Endothelial cell (in vitro differentiated cells): ENCODE data around the gene NF1. TPM values are rescaled to one million over a fixed set of nuclear protein-coding genes. Genes with fewer than 3 reads are reported as not detected.

Experiments
- DNase-seq: peaks from one replicate; pipeline ENCODE4 v3.0.0; 2021; ENCODE audit warnings: low spot score
- H3K27ac Mint-ChIP-seq: one replicate; pipeline ENCODE4 v1.8.0; 2021; ENCODE audit warnings: mixed read lengths, inconsistent platforms; ENCODE audit not compliant: unreplicated experiment
- H3K27me3 Mint-ChIP-seq: one replicate; pipeline ENCODE4 v1.8.0; 2021; ENCODE audit warnings: mild to moderate bottlenecking, moderate library complexity, mixed read lengths, inconsistent platforms; ENCODE audit not compliant: unreplicated experiment
- H3K36me3 Mint-ChIP-seq: one replicate; pipeline ENCODE4 v1.8.0; 2021; ENCODE audit warnings: mild to moderate bottlenecking, low read depth, mixed read lengths, inconsistent platforms; ENCODE audit not compliant: unreplicated experiment
- H3K4me1 Mint-ChIP-seq: one replicate; pipeline ENCODE4 v1.8.0; 2021; ENCODE audit warnings: mild to moderate bottlenecking, mixed read lengths, inconsistent platforms; ENCODE audit not compliant: unreplicated experiment
- H3K4me3 Mint-ChIP-seq: one replicate; pipeline ENCODE4 v1.8.0; 2021; ENCODE audit warnings: mild to moderate bottlenecking, mixed read lengths, inconsistent platforms; ENCODE audit not compliant: unreplicated experiment
- H3K9me3 Mint-ChIP-seq: one replicate; pipeline ENCODE4 v1.8.0; 2021; ENCODE audit warnings: mixed read lengths, inconsistent platforms; ENCODE audit not compliant: unreplicated experiment
- total RNA-seq: library from RNA; stranded (reverse); fragmentation: NEBNext Ultra II Directional; extraction: Animal tissue kit (Norgen Biotek cat#: 25700); gene quantifications from one replicate; pipeline ENCODE4 v1.2.1, GENCODE V29; 2021; ENCODE audit not compliant: unreplicated experiment
- TF ChIP-seq, protein P1 (sequence below): fragments of 200-600 bp; sonication (generic); IDR thresholded peaks from one replicate; pipeline ENCODE4 v1.5.0; 2021; ENCODE audit warnings: antibody characterized with exemption; ENCODE audit not compliant: unreplicated experiment

The NF1 gene
- total RNA-seq, 1 donor from 2014 or later, result 52.7 TPM

DNA sequence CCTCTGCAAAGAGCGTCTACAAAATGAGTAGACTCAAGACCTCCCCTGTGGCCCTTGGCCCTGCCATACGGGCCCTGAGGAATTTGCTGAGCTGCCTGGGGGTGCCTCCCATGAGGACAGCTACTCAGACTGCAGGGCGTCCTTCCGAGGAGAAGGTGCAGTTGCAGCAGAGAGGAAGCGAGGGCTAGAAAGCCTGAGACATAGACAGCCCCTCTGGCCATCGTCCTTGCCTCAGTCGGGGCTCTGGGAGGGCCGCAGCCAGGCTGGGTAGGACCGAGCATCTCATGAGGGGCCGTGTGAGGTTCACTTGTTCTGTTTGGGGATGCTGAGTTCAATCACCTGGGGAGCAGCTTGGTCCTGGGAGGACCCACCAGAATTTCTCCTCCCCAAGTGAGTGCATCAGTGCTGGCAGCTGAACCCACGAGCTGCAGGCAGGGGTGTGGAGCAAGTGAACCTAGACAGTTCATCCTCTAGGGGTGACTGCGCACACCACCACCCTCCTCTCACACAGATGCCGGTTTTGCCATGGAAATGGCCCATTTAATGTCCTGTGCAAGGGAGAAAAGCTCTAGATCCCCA, 317.0 kb downstream of the NF1 start:
- H3K27ac Mint-ChIP-seq, result no peak overlapping the region
- H3K36me3 Mint-ChIP-seq, result no peaks in the 10 kb centered on the region
- no peak overlapping the region for H3K4me3 Mint-ChIP-seq
- H3K27me3 Mint-ChIP-seq, result peaks cover 2% of the 10 kb centered on the region
- H3K4me1 Mint-ChIP-seq, result no peaks in the 10 kb centered on the region
- TF ChIP-seq, protein P1, sequence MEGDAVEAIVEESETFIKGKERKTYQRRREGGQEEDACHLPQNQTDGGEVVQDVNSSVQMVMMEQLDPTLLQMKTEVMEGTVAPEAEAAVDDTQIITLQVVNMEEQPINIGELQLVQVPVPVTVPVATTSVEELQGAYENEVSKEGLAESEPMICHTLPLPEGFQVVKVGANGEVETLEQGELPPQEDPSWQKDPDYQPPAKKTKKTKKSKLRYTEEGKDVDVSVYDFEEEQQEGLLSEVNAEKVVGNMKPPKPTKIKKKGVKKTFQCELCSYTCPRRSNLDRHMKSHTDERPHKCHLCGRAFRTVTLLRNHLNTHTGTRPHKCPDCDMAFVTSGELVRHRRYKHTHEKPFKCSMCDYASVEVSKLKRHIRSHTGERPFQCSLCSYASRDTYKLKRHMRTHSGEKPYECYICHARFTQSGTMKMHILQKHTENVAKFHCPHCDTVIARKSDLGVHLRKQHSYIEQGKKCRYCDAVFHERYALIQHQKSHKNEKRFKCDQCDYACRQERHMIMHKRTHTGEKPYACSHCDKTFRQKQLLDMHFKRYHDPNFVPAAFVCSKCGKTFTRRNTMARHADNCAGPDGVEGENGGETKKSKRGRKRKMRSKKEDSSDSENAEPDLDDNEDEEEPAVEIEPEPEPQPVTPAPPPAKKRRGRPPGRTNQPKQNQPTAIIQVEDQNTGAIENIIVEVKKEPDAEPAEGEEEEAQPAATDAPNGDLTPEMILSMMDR, result no peak
- DNase-seq, result no peak
- no peaks in the 10 kb centered on the region for H3K9me3 Mint-ChIP-seq

DNA sequence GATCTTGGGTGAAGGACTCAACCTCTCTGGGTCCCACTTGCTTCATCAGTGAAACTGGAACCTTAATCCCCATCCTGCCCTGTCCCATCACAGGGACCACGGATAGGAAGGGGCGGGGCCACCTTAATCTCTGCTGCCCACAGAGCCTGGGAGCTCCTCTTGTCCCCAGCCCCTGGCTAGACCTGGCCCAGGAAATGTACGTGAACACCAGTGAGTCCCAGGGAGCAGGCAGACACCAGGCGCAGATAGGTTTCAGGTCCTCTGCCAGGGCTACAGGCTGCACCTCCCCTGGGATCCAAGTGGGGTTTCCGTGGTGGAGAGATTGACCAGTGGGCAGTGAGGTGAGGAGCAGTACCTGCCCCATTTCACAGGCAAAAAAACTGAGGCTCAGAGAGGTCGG, 317.7 kb downstream of the NF1 start:
- Mint-ChIP-seq H3K27me3 (peaks cover 2% of the 10 kb centered on the region), H3K9me3 (no peaks in the 10 kb centered on the region), H3K36me3 (no peaks in the 10 kb centered on the region), H3K4me3 (no peak overlapping the region), H3K4me1 (no peaks in the 10 kb centered on the region), H3K27ac (no peak overlapping the region)
- TF ChIP-seq, protein P1, result no peak
- DNase-seq, result no peak

DNA sequence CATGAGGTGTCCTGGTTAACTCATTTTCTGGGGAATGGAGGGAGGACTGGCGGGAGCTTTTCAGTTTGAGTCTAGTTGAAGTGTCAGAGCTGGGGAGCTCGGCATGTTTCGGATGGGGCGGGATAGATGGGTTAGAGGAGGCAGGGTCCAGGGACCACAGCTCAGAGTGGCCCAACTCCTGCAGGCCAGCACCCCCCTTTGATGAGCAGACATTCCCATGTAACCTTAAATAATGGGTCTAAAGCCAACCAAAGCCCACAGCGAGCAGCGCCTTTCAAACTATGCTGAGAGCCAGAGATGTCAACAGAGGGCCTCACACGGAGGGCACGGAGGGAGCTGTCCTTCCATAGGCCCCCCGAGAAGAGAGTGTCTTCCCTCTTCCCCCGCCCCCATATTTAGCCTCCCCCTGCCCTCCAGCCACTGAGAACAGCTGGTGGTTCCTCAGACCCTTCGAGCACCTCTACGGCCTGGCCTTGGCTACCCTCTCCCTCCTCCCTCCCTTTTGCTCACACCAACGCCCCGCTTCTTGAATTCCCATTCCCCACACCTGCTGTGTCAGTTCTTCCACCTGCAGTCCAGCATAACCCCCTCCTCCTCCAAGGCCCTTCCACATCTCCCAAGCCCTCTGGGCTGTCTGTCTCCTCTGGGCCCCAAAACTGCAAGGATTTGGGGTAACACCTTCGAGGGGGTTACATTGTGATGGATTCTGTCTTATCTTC, 318.5 kb downstream of the NF1 start:
- Mint-ChIP-seq H3K36me3 (no peaks in the 10 kb centered on the region), H3K4me1 (no peaks in the 10 kb centered on the region), H3K27me3 (peaks cover 2% of the 10 kb centered on the region), H3K9me3 (no peaks in the 10 kb centered on the region), H3K27ac (no peak overlapping the region), H3K4me3 (no peak overlapping the region)
- TF ChIP-seq, protein P1, result no peak
- DNase-seq, result no peak

DNA sequence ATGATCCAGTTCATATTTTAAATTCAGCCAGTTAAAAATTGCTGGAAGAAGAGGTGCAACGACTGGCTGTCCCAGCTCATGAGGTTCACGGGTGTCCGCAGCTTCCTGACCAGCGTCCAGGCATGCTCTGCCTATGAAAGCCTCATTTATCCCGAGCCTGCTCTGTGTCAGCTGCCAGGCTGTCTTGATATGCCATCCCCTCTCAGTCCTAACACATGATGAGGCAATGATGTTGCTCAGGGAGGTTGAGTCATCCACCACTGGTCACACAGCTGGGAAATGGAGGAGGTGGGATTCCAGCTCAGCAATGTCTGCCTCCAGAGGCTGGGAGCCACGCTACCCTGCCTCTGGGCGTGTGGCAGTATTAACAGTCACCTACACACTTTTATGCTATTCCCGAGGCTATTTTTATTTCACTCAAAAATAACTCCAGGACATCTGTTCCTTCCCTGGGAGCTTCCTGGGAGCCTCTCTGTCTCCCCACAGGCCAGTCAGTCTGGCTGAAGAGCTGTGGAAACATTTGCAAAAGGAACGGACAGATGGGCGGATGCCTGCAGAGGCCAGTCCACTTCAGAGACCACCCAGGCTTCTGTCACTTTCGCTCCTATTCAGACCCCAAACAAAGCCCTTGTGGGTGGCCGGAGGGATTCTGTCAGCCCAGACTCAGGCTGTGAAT, 319.2 kb downstream of the NF1 start:
- H3K27ac Mint-ChIP-seq, result no peak overlapping the region

More for the DNA sequence above, 319.2 kb downstream of the NF1 start:
- no peak for DNase-seq
- Mint-ChIP-seq H3K36me3 (no peaks in the 10 kb centered on the region), H3K4me1 (no peaks in the 10 kb centered on the region), H3K4me3 (no peak overlapping the region), H3K27me3 (peaks cover 2% of the 10 kb centered on the region), H3K9me3 (no peaks in the 10 kb centered on the region)
- TF ChIP-seq, protein P1, result no peak
